Astrocyte (in vitro differentiated cells and primary cell): ENCODE results near the gene OSTN. TPM values are rescaled to one million over a fixed set of nuclear protein-coding genes. Genes with fewer than 3 reads are reported as not detected.

ENCODE experiments used
- DNase-seq: peaks from one replicate; pipeline ENCODE4 v3.0.0-alpha.2; 2010; ENCODE audit warnings: low read depth
- FAIRE-seq: peaks from 2 replicates; lab custom pipeline; 2011; peaks lifted over from hg19 to GRCh38; lab: Jason Lieb, UNC
- H2AFZ ChIP-seq: 2 replicates; pipeline ENCODE4 v1.6.0; 2012; ENCODE audit warnings: low read depth, low read length, inconsistent platforms
- H3K27ac ChIP-seq: 2 replicates; pipeline ENCODE4 v1.5.1; 2011; ENCODE audit warnings: low read depth, low read length, inconsistent platforms
- H3K27me3 ChIP-seq: 2 replicates; pipeline ENCODE4 v1.6.0; 2011; ENCODE audit warnings: low read length, inconsistent platforms; ENCODE audit not compliant: insufficient read depth
- H3K36me3 ChIP-seq: 2 replicates; pipeline ENCODE4 v1.5.1; 2011; ENCODE audit warnings: low read length, inconsistent platforms; ENCODE audit not compliant: insufficient read depth
- H3K4me1 ChIP-seq: 2 replicates; pipeline ENCODE4 v1.5.1; 2011; ENCODE audit warnings: low read length, inconsistent platforms; ENCODE audit not compliant: insufficient read depth
- H3K4me2 ChIP-seq: 2 replicates; pipeline ENCODE4 v1.6.0; 2012; ENCODE audit warnings: low read length, inconsistent platforms
- H3K4me3 ChIP-seq: 2 replicates; pipeline ENCODE4 v1.5.1; 2011; ENCODE audit warnings: low read depth, mild to moderate bottlenecking, low read length, inconsistent platforms; ENCODE audit not compliant: insufficient read depth
- H3K79me2 ChIP-seq: 2 replicates; pipeline ENCODE4 v1.6.0; 2012; ENCODE audit warnings: mild to moderate bottlenecking, low read length, inconsistent platforms; ENCODE audit not compliant: insufficient read depth
- H3K9ac ChIP-seq: 2 replicates; pipeline ENCODE4 v1.6.0; 2012; ENCODE audit warnings: mild to moderate bottlenecking, low read length, inconsistent platforms
- H3K9me3 ChIP-seq: 2 replicates; pipeline ENCODE4 v1.5.1; 2012; ENCODE audit warnings: low read depth, mild to moderate bottlenecking, low read length, inconsistent platforms; ENCODE audit not compliant: insufficient read depth
- H4K20me1 ChIP-seq: 2 replicates; pipeline ENCODE4 v1.6.0; 2012; ENCODE audit warnings: low read length, inconsistent platforms; ENCODE audit not compliant: insufficient read depth
- H3K27ac Mint-ChIP-seq: one replicate; pipeline ENCODE4 v1.8.0; 2021; ENCODE audit warnings: mild to moderate bottlenecking, mixed read lengths; ENCODE audit not compliant: unreplicated experiment
- H3K27me3 Mint-ChIP-seq: one replicate; pipeline ENCODE4 v1.8.0; 2021; ENCODE audit warnings: low read depth, mixed read lengths; ENCODE audit not compliant: unreplicated experiment
- H3K36me3 Mint-ChIP-seq: one replicate; pipeline ENCODE4 v1.8.0; 2021; ENCODE audit warnings: low read depth, mixed read lengths; ENCODE audit not compliant: unreplicated experiment
- H3K4me1 Mint-ChIP-seq: one replicate; pipeline ENCODE4 v1.8.0; 2021; ENCODE audit warnings: low read depth, mixed read lengths; ENCODE audit not compliant: unreplicated experiment
- H3K4me3 Mint-ChIP-seq: one replicate; pipeline ENCODE4 v1.8.0; 2021; ENCODE audit warnings: mild to moderate bottlenecking, moderate library complexity, mixed read lengths; ENCODE audit not compliant: unreplicated experiment
- H3K9me3 Mint-ChIP-seq: one replicate; pipeline ENCODE4 v1.8.0; 2021; ENCODE audit warnings: mild to moderate bottlenecking, mixed read lengths; ENCODE audit not compliant: unreplicated experiment
- CTCF ChIP-seq: IDR thresholded peaks from 2 replicates; pipeline ENCODE4 v1.5.1; 2011; ENCODE audit warnings: low read depth, mild to moderate bottlenecking, inconsistent platforms, low read length, moderate library complexity; ENCODE audit not compliant: insufficient read depth
- EZH2 ChIP-seq: IDR thresholded peaks from 2 replicates; pipeline ENCODE4 v1.6.1; 2012; ENCODE audit warnings: mild to moderate bottlenecking, low read length, inconsistent platforms; ENCODE audit not compliant: insufficient read depth
- total RNA-seq: library from RNA; stranded (reverse); gene quantifications from 2 replicates; pipeline ENCODE4 v1.2.1, GENCODE V29; 2021

OSTN gene
- total RNA-seq, 1 donor from 2014 or later, result not detected

GRCh38 chr3:191257286-191257685 lies 58.2 kb downstream of the OSTN start:
- TF ChIP-seq CTCF (no peak), EZH2 (no peak)
- Histone ChIP-seq H3K4me1 (no peaks in the 10 kb centered on the region), H3K4me2 (no peak overlapping the region), H4K20me1 (no peaks in the 10 kb centered on the region), H3K4me3 (no peak overlapping the region), H3K9me3 (no peaks in the 10 kb centered on the region), H2AFZ (no peak overlapping the region), H3K27me3 (no peaks in the 10 kb centered on the region), H3K27ac (no peak overlapping the region), H3K79me2 (no peaks in the 10 kb centered on the region), H3K36me3 (no peaks in the 10 kb centered on the region), H3K9ac (no peak overlapping the region)
- H3K9me3 Mint-ChIP-seq, result no peaks in the 10 kb centered on the region
- DNase-seq, result no peak
- no peaks in the 10 kb centered on the region for H3K27me3 Mint-ChIP-seq
- FAIRE-seq, result no peak
- no peaks in the 10 kb centered on the region for H3K36me3 Mint-ChIP-seq
- H3K4me1 Mint-ChIP-seq, result peaks cover 14% of the 10 kb centered on the region
- H3K27ac Mint-ChIP-seq, result no peak overlapping the region
- H3K4me3 Mint-ChIP-seq, result no peak overlapping the region

GRCh38 chr3:191259486-191259885 lies 60.4 kb downstream of the OSTN start:
- Histone ChIP-seq H3K4me1 (no peaks in the 10 kb centered on the region), H3K27me3 (no peaks in the 10 kb centered on the region), H3K79me2 (no peaks in the 10 kb centered on the region), H2AFZ (no peak overlapping the region), H3K4me2 (no peak overlapping the region), H3K36me3 (no peaks in the 10 kb centered on the region), H3K4me3 (no peak overlapping the region), H3K9me3 (no peaks in the 10 kb centered on the region), H3K9ac (no peak overlapping the region), H3K27ac (no peak overlapping the region), H4K20me1 (no peaks in the 10 kb centered on the region)
- FAIRE-seq (no peak), DNase-seq (no peak)
- Mint-ChIP-seq H3K27me3 (no peaks in the 10 kb centered on the region), H3K27ac (no peak overlapping the region), H3K4me3 (no peak overlapping the region), H3K9me3 (no peaks in the 10 kb centered on the region), H3K36me3 (no peaks in the 10 kb centered on the region), H3K4me1 (peaks cover 10% of the 10 kb centered on the region)
- TF ChIP-seq CTCF (no peak), EZH2 (no peak)

- Histone ChIP-seq H3K4me2 (no peak overlapping the region), H3K4me3 (no peak overlapping the region), H3K4me1 (no peaks in the 10 kb centered on the region), H3K9me3 (no peaks in the 10 kb centered on the region), H3K36me3 (no peaks in the 10 kb centered on the region), H3K9ac (no peak overlapping the region), H4K20me1 (no peaks in the 10 kb centered on the region), H2AFZ (no peak overlapping the region), H3K27ac (no peak overlapping the region), H3K27me3 (no peaks in the 10 kb centered on the region), H3K79me2 (no peaks in the 10 kb centered on the region)
- H3K4me3 Mint-ChIP-seq, result no peak overlapping the region
- no peaks in the 10 kb centered on the region for H3K27me3 Mint-ChIP-seq
- no peak for TF ChIP-seq EZH2
- TF ChIP-seq CTCF, result no peak
- H3K9me3 Mint-ChIP-seq, result no peaks in the 10 kb centered on the region
- H3K4me1 Mint-ChIP-seq, result peaks cover 4% of the 10 kb centered on the region
- H3K27ac Mint-ChIP-seq, result peak overlapping the region; percentile 58
- FAIRE-seq (no peak), DNase-seq (no peak)
- H3K36me3 Mint-ChIP-seq, result no peaks in the 10 kb centered on the region
Observed at GRCh38 chr3:191260431-191261303, 61.6 kb downstream of the OSTN start.
